ENCODE results near the gene TPSB2. TPM values are rescaled to one million over a fixed set of nuclear protein-coding genes. Genes with fewer than 3 reads are reported as not detected.
"Not testable (repeated sequence)": the region's sequence is repeated elsewhere in the genome, so short reads cannot be mapped to it uniquely, and the experiment has no call there.

The TPSB2 gene
- total RNA-seq, 1 donor from 2014 or later, result 3.6 TPM

DNA sequence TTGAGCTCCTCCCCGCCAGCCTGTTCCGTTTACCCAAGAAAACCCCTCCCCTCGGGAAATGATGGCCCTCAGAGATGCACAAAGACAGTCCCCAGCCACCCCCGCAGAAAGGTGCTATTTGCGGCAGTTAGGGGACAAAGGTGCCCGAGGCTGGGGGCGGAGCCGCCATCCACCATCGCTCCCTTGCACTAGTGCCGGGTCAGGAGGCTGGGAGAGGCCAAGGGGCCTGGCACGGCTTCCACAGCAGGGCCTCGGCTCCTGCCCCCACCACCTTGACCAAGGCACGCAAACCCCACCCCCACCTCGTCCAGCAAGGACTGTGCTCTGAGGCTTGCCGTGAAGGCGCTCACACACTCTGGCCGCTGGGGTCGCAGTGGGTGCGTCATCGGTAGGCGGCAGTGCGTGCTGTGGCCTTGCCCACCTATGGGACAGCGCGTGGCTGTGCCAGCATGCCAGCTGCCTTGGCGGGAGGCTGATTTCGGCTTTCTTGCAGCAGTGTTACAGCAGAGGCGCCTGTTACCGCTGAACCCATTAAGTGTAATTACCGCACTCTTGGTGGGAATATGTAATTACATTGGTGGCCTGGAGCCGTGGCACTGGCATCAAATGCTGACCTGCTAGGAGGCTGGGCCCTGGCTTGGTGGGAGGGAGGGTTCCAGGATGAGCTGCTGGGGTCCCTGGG lies 36.7 kb downstream of the TPSB2 start:
- Histone ChIP-seq H3K36me3 (no peaks in the 10 kb centered on the region), H3K4me3 (no peak overlapping the region), H3K27me3 (ENCODE audit: low read depth) (peaks cover 64% of the 10 kb centered on the region), H3K9me3 (replicated peaks) (no peaks in the 10 kb centered on the region), H3K4me1 (no peaks in the 10 kb centered on the region), H3K27ac (replicated peaks) (no peak overlapping the region)
- TF ChIP-seq, protein P1, sequence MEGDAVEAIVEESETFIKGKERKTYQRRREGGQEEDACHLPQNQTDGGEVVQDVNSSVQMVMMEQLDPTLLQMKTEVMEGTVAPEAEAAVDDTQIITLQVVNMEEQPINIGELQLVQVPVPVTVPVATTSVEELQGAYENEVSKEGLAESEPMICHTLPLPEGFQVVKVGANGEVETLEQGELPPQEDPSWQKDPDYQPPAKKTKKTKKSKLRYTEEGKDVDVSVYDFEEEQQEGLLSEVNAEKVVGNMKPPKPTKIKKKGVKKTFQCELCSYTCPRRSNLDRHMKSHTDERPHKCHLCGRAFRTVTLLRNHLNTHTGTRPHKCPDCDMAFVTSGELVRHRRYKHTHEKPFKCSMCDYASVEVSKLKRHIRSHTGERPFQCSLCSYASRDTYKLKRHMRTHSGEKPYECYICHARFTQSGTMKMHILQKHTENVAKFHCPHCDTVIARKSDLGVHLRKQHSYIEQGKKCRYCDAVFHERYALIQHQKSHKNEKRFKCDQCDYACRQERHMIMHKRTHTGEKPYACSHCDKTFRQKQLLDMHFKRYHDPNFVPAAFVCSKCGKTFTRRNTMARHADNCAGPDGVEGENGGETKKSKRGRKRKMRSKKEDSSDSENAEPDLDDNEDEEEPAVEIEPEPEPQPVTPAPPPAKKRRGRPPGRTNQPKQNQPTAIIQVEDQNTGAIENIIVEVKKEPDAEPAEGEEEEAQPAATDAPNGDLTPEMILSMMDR (IDR thresholded peaks at IDR 0.05; ENCODE audit: borderline replicate concordance), result no peak
- DNase-seq, result no peak
- intact Hi-C loops (cut with micrococcal nuclease), result no loop called here

DNA sequence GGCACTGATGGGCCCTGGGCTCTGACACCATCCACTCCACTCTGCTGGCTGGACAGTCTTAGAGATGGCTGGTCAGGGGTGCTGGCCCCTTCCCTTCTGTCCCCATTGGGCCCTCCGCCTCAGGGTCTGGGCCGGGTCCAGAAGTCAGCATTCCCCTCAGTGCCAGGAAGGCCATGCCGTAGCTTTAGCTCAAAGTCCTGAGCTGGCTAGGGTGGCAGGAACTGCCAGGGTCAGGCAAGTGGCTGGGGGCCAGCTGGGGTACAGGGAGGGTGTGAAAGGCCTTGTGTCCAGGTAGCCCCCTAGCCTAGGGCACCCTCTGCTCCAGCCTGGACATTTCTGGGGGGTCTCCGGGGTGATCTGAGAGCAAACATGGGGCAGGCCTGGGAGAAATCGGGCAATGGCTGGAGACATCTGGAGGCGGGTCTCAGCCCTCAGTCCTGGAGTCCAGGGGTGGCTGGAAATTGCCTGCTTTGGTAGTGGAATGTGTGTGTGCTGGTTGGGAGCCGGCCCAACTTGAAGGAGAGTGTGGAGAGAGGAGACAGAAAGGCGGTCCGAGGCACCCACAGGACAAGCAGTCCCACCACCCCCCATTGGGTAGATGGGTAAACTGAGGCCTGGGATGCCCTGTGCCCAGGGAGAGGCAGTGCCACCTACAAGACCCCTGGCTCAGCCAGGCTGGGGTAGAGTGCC lies 37.5 kb downstream of the TPSB2 start:
- TF ChIP-seq, protein P1 (IDR thresholded peaks at IDR 0.05; ENCODE audit: borderline replicate concordance), result no peak
- Histone ChIP-seq H3K27me3 (ENCODE audit: low read depth) (peaks cover 70% of the 10 kb centered on the region), H3K36me3 (no peaks in the 10 kb centered on the region), H3K4me3 (no peak overlapping the region), H3K9me3 (replicated peaks) (no peaks in the 10 kb centered on the region), H3K4me1 (no peaks in the 10 kb centered on the region), H3K27ac (replicated peaks) (no peak overlapping the region)
- intact Hi-C loops (cut with micrococcal nuclease), result no loop called here
- DNase-seq, result no peak

DNA sequence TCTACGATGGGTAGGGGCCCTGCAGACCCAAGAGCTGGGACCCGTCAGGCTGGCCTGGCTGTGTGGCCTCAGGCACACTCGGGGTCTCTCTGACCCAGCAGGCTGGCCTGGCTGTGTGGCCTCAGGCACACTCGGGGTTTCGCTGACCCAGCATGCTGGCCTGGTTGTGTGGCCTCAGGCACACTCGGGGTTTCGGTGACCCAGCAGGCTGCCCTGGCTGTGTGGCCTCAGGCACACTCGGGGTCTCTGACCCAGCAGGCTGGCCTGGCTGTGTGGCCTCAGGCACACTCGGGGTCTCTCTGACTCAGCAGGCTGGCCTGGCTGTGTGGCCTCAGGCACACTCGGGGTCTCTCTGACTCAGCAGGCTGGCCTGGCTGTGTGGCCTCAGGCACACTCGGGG lies 39.2 kb downstream of the TPSB2 start:
- H3K4me1 ChIP-seq; H3K4me3 ChIP-seq; intact Hi-C loops (cut with micrococcal nuclease); H3K27ac ChIP-seq (replicated peaks); H3K36me3 ChIP-seq; DNase-seq; H3K9me3 ChIP-seq (replicated peaks): not testable (repeated sequence)
- H3K27me3 ChIP-seq (ENCODE audit: low read depth), result peaks cover 57% of the 10 kb centered on the region

DNA sequence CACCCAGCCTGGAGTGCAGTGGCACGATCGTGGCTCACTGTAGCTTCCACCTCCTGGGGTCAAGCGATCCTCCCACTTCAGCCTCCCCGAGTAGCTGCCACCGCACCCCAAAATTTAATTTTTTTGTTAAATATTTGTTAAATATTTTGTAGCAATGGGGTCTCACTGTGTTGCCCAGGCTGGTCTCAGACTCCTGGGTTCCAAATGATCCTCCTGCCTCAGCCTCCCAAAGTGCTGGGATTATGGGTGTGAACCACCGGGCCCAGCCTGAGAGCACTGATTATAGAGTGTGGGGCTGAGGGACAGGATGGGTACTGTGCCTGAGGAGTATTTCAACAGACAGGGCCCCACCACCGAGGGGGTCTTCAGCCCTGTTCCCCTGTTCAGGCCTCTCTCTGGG lies 40.5 kb downstream of the TPSB2 start:
- TF ChIP-seq, protein P1 (IDR thresholded peaks at IDR 0.05; ENCODE audit: borderline replicate concordance), result no peak
- no peak overlapping the region for H3K4me3 ChIP-seq
- no peak overlapping the region for H3K27ac ChIP-seq (replicated peaks)
- H3K4me1 ChIP-seq, result no peaks in the 10 kb centered on the region
- DNase-seq, result no peak
- peaks cover 47% of the 10 kb centered on the region for H3K27me3 ChIP-seq (ENCODE audit: low read depth)
- no peaks in the 10 kb centered on the region for H3K9me3 ChIP-seq (replicated peaks)
- intact Hi-C loops (cut with micrococcal nuclease), result no loop called here
- H3K36me3 ChIP-seq, result no peaks in the 10 kb centered on the region

DNA sequence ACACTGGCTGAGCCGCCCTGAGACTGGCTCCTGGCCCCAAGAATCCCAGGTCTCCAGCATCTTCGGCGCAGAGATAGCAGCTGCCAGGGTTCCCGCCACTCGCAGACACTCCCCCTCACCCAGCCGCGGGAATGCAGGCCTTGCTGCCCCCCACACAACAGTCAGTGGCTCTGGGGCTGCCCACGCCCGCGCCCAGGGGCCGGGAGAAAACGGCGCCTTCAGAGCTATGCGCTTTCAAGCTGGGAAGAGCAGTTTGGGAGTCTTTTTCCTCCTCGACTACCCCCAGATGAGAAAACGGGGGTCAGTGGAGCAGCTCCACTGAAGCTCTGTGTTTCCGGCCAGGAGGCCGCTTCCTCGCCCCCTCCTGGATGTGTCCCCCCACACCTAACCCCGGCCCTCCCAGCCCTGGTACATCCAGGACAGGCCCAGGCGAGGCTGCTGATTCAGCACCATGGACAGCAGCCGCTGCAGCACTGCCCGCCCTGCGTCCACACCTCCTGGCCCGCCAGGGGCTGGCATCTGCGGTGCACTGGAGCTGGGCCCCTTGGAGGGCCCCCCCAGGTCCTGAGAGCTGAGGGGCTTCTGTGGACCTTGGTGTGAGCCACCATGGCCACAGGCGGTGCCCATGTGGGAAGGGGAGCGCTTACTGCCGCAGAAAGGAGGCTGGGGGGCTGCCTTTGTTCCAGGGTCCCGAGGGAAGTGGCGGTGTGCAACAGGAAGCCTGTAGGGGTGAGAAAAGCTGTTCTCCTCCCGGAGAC lies 41.4 kb downstream of the TPSB2 start:
- Histone ChIP-seq H3K27me3 (ENCODE audit: low read depth) (peaks cover 46% of the 10 kb centered on the region), H3K4me3 (no peak overlapping the region), H3K4me1 (no peaks in the 10 kb centered on the region), H3K9me3 (replicated peaks) (no peaks in the 10 kb centered on the region), H3K36me3 (no peaks in the 10 kb centered on the region), H3K27ac (replicated peaks) (no peak overlapping the region)
- DNase-seq, result peak; percentile 46
- TF ChIP-seq, protein P1 (IDR thresholded peaks at IDR 0.05; ENCODE audit: borderline replicate concordance), result no peak
- intact Hi-C loops (cut with micrococcal nuclease), result no loop called here

DNA sequence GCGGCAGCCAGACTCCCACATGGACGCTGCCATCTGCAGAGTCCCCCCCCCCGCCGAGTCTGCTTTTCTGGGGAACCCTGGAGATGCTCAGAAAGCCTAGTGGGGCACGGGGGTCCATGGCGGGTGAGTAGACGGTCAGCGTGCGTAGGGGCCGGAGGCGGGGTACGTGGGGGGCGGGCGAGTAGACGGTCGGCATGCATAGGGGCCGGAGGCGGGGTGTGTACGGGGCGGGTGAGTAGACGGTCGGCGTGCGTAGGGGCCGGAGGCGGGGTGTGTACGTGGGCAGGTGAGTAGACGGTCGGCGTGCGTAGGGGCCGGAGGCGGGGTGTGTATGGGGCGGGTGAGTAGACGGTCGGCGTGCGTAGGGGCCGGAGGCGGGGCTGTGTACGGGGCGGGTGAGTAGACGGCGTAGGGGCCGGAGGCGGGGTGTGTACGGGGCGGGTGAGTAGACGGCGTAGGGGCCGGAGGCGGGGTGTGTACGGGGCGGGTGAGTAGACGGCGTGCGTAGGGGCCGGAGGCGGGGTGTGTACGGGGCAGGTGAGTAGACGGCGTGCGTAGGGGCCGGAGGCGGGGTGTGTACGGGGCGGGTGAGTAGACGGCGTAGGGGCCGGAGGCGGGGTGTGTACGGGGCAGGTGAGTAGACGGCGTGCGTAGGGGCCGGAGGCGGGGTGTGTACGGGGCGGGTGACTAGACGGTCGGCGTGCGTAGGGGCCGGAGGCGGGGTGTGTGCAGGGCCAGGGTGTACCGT lies 44.4 kb downstream of the TPSB2 start:
- Histone ChIP-seq H3K4me1 (peaks cover 25% of the 10 kb centered on the region), H3K27me3 (ENCODE audit: low read depth) (peaks cover 59% of the 10 kb centered on the region)
- DNase-seq; H3K36me3 ChIP-seq; H3K4me3 ChIP-seq; H3K9me3 ChIP-seq (replicated peaks); intact Hi-C loops (cut with micrococcal nuclease); H3K27ac ChIP-seq (replicated peaks): not testable (repeated sequence)
